DMS79 treated with DMSO at 0.1 percent for 48 hours (cell line): Measurements from ENCODE around the gene SH3TC1.

Experiments used
- DNase-seq: peaks from one replicate; lab custom pipeline; 2025; lab: John Stamatoyannopoulos, UW

The SH3TC1 gene

DNA sequence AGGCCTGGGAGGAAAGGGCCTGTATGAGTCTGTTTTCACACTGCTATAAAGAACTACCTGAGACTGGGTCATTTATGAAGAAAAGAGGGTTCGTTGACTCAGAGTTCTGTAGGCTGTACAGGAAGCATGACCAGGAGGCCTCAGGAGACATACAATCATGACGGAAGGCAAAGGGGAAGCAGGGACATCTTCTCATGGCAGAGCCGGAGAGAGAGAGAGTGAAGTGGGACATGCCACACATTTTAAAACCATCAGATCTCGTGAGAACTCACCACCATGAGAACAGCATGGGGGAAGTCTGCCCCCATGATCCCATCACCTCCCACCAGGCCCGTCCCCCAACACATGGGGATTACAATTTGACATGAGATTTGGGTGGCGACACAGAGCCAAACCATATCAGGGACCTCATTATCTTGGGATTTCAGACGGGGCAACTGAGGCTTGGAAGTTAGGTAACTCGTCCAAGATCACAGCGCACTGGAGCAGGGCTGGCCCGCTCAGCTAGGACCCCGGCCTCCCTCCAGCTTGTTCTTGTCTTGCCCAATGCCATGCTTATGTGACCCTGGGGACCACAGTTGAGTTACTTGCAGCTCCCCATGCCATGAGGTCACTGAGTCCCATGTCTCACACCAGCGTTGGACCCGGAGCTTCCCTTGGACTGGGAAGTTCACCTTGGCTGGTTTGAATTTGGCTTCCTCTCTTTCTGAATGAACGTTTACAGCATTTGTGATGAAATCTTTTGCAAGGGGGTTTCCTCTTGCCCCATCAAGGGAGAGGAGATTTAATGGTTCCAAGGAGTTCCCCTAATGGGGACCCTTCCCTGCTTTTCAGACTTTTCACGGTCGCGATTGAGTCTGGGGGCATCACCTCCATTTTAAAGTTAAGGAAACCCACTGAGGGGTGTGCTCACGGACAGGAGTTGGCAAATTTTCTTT lies 88.5 kb downstream of the SH3TC1 start:
- no peak for DNase-seq

DNA sequence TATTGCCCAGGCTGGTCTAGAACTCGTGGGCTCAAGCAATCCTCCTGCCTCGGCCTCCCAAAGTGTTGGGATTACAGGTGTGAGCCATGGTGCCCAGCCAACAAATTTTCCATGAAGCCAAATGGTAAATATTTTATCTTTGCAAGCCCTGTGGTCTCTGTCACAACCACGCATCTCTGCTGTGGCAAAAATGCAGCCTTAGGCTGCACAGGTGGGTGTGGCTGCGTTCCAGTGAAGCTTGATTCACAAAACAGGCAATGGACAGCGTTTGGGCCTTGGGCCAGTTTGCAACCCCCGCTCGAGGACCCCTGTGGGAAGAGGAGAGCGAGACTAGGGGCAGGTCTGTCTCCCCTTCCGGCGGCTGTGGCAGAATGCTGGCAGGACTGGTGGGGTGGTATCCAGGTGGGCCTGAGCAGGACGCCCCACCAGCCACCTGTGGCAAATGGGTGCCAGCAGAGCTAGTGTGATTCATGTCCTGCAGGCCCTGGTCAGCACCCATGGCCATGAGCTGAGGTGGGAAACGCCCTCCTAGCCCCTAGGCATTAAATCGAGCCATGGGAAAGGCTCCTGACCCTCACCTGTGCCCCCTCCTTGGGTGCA lies 90.2 kb downstream of the SH3TC1 start:
- DNase-seq = no peak

DNA sequence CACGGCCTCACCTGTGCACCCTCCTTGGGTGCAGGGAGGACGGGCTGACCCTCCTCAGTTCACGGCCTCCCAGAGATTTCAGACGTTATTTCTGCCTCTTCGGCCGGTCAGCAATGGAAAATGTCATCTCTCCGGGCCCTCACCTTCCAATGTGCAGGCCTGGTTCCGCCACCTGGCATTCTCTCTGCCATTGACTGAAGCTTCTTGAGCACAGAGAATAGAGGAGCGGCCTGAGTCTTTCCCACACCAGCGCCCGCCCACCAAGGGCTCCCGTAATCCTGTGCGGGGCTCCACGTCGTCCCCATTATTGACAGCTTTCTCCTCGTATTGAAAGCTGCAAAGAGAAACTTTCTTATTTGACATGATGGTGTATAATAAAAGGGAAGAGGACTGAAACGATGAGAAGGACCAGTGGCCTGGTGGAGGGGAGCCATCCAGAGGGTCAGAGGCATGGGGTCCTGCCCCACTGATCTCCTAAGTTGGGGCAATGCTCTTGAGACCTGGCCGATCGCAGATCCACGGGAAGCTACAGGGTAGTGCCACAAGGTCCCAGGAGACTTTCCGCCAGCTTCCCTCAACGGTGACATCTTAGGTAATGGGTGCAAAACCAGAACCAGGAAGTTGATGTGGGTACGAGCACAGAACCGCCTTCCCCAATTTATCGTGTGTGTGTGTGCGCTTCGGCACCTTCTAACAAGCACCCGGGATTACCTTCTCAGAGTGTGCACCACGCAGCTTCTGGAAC lies 91.0 kb downstream of the SH3TC1 start:
- DNase-seq = no peak

DNA sequence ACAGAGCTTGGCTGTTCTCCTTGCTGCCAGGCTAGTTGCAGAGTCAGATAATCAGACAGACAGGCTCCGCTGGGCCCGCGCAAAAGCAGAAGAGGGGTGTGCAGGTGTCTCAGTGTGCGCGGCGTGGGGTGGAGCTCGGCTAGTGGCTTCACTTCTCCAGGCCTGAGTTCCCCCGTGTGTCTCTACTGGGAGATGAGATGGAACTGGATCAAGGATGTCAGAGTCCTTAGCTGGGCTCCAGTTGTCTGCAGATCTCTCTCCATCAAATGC lies 91.5 kb downstream of the SH3TC1 start:
- DNase-seq = no peak
